HG03439 (cell line): Measurements from ENCODE around the gene RCE1.

Source experiments
- ATAC-seq: cut with Tn5 transposase; IDR thresholded peaks from one replicate; pipeline ENCODE4 v1.9.1; 2021; ENCODE audit warnings: mild to moderate bottlenecking, moderate library complexity; ENCODE audit not compliant: unreplicated experiment

The RCE1 gene

DNA sequence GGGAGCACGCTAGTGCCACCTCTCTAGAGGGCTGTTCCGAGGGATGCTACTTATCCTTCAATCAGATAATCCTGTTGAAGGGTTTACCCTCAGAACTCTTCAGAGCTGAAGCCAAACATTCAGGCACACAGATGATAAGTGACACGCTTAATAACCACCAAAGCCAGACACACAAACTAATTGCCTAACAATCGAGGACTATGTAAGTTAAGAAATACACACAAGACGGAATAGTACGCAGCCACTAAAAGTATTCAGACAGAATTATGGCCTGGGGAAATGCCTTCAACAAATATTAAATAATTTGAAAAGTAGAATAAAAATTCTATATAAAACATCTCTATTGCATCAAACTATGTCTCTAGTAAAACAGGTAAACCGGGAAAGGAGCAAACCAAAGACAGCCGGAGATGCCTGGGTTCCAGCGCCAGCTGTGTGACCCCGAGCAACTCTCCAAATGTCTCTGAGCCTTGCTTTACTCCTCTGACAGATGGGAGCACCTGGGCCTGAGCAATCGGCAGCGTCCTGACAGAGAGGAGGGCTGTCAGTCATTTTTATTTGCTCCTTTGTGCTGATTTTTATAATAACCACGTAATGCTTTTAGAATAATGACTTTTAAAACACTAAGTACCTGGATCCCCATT lies 25.0 kb downstream of the RCE1 start:
- peak; percentile 4 for ATAC-seq

DNA sequence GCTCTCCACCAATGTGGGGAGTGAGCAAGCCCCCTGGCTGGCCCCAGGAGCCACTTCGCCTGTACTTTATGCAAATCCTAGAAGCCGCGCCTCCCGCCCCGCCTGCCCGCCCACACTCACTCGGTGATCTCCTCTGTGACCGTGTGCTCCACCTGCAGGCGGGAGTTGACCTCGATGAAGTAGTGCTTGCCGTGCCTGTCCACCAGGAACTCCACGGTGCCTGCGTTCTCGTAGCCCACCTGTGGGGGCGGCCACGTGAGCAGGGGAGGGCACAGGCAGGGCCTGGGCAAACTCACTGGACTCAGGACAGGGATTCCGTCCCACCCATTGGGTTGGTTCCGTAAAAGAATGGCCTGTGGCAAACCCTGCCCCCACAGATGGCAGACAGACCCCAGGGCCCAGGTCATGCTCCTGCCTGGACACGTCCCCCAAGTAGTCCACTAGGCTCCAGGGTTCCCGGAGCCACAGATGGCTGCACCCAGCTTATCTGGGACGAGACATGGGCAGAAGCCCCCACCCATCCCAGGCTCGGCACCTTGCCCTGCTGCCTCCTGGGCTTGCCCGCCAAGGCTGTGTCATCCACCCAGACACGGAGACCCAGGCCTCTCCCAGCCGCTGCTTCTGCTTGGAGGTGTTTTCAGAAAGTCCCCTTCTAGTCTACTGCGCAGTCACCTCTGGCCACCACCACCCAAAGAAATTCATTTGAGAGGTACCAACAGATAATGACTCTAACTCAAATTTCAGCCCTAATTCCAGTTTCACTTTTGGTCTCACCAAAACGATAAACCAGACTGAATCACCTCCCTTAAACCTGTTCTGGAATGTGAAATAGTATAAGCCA lies 25.7 kb downstream of the RCE1 start:
- ATAC-seq = peak; percentile 74

DNA sequence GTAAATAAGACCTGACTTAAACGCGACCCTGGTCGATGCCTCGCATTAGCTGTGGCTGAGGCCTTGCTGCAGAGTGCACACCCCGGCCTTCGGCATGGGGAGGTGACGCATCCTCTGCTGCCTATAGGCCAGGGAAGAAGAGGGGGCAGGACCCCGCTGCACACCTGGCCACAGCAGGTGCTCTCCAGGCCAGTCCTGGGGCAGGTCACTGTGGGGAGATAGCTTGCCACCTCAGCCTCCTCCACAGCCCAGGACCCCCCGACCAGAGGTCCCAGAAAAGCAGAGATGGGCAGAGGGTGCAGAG lies 26.3 kb downstream of the RCE1 start:
- no peak for ATAC-seq

DNA sequence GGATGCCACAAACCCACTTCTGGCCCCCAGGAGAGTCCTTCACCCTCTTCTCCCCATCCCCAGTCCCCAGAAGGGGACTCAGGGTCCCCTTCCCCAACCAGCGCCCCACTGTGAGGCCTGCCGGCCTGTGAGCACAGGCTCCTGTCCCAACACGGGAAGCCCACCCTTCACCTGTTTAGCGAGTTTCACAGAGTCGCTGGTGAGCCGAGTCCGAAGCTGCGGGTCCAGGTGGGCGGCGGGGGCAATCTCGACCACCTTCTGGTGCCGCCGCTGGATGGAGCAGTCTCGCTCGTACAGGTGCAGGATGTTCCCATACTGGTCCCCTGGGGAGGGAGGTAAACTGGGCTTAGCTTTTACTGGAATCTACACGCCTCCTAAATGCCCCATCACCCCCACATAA lies 26.9 kb downstream of the RCE1 start:
- no peak for ATAC-seq

DNA sequence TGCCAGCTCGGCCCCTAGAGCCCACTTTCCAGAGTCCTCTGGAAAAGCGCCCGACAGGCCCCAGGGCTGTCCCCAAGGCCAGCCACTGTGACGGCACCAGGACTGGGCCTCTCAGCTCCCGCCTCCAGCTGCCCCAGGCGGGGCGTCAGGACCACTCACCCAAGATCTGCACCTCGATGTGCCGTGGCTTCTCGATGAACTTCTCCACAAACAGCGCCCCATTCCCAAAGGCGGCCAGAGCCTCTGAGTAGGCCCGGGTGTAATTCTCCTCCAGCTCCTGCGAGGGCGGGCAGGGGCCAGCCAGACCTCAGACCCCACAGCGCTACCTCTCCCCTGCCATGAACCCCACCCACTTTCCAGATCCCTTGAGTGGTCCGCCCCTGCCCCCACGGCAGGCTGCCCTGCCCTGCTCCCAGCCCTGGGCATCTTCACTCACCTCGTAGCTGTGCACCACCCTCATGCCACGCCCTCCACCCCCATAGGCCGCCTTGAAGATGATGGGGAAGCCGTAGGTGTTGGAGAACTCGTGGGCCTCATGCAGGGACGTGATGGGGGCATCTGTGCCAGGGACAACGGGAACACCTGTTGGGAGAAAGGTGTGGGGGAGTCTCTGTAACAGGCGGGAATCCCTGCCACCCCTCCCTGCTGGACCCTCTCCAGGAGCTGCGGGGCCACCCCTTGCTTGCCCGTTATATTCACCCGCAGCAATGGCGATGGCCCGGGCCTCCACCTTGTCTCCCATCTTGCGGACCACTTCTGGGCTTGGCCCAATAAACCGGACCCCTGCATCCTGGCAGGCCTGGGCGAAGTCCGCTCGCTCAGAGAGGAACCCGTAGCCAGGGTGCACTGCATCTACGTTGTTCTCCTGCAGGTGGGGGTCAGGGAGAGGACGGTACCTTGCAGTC lies 27.6 kb downstream of the RCE1 start:
- no peak for ATAC-seq

DNA sequence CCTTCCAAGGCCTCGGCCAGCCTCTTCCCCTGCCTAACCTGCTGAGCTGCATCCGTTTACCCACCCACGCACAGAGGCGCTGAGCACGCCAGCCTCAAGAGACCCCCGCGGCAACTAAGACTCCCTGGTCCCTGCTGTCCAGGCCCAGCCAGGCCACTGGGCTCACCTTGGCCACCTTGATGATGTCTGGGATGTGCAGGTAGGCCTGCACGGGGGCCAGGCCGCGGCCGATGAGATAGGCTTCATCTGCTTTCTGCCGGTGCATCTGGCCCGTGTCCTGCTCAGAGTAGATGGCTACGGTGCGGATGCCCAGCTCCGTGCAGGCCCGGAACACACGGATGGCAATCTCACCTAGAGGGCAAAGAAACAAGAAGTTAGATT lies 28.3 kb downstream of the RCE1 start:
- no peak for ATAC-seq

DNA sequence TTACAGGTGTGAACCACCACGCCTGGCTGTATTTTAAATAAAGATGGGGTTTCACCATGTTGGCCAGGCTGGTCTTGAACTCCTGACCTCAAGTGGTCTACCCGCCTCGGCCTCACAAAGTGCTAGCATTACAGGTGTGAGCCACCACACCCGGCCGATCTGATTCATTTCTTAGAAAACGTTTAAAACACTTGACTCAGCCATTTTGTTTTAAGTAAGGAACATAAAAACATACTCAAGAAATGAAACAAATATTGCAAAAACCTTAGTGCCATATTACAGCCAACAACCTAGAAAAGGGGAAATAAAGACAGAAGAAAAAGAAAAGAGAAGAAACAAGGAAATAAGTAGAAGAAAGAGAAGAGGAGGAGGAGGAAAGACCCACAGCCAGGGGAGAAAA lies 31.0 kb downstream of the RCE1 start:
- no peak for ATAC-seq

DNA sequence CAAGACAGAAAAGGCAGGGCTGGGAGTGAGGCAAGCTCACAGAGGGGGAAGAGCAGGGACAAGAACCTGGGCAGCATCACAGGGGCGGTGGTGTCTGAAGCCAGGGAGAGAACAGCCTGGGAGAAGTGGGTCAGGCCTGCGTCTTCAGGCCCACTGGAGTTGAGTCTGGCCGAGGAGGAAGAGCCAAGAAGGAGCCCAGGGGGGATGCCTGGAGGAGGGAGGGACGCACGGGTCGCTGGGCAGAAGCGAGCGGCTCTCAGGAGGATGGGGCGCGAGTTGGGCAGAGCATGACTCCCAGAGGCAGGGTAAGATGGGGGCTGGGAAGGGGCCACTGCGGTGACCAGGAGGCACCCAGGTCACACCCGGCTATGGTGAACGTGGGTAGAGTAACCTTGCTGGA lies 32.1 kb downstream of the RCE1 start:
- no peak for ATAC-seq

DNA sequence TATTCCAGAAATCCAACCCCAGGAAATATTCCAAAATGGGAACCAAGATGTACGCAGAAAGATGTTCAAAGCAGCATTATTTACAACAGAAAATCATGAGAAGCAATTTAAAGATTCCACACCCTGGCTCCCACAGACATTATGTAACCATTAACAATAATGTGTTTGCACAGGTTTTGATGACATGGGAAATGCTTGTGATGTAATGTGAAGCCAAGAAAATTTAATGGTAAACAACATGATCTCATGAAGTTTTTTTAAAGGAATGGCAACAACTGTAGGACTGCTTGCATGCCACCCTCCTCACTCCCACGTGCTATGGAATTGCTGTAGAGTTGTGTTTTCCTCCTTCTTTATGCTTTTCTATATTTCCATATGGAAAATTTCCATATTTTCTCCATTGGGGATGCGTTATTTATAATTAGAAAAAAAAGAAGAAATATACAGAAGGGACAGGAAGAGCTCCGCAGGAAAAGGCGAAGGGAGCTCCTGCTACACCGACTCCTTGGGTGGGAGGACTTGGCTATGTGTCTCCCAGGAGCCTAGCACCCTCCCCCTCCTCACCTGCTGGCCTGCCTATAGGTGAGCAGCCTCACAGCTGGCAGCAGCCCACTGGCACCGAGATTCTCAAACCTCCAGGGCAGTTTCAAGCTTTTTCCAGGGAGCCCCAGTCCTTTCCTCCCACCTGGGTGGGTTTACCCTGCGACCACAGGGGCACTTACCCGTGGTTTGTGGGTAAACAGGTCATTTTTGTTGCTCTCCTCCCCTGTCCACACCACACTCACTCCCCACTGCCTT lies 34.5 kb downstream of the RCE1 start:
- ATAC-seq = no peak

DNA sequence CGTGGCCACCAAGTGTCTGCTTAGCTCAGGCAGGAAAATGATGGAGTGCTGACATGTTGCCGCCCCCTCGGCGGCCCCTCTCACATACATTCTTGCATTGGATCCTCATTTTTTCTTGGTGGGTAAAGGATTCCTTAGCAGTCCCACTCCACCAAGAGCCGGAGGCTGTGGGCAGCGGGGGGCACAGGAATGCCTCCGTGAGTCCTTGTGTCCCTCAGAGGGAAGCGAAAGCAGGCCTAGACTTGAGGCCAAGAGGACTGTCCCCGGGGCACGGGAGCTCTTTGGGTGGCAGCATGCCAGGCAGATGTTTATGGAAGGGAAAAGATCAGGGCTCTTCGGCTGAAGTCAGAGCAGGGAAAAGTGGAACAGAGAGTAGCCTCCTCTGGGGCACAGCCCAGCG lies 35.2 kb downstream of the RCE1 start:
- no peak for ATAC-seq

DNA sequence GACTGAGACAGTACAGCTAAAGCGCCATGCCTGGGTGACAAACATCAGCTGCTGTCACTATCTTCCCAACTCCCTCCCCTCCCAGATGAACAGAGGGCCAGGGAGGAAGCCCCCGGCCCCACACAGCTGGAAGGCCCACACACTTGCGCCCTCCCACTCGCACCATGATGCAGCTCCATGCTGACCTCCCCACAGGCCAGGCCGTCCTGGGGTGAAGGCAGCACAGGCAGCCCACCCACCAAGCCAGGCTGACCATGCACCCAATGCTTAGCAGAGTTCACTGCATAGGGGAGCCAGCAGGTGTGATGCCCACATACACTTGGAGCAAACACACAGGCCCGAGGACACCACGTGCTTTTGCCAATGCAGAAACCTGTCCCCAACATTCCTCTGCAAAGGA lies 35.8 kb downstream of the RCE1 start:
- no peak for ATAC-seq

DNA sequence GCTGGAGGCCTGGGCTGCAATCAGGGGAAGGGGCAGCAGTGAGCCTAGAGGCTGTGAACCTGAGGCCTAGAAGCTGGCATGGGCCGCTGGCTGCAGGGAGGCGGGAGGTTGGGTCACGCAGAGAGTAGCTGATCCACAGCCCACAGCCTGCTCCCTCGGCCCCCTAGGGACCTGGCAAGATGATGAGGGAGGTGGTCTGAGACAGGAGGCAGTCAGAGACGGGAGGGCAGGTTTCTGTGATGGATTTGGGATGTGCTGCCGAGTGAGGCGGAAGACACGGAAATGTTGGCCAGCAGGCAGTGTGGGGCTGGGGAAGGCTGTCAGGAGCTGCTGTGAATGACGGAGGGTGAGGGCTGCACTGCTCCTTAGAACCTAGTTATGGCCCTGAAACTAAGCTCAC lies 36.3 kb downstream of the RCE1 start:
- ATAC-seq = no peak

DNA sequence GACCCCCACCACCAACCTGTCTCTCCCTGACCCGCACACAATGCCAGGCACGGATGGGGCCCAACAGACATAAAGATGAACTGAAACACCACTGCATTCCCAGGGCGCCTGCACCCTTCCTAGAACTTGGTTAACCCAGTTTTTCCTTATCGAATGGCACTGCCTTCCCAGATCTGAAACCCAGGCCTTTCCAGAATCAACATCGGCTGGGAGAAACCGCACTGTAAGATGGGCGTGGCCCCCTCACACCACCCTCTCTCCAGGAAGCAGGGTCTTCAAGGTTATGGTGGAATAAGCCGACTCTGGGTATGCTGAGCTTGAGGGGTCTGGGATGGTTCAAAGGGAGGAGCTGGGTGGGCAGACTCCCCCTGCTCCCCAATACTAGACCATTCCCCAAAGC lies 36.8 kb downstream of the RCE1 start:
- no peak for ATAC-seq

DNA sequence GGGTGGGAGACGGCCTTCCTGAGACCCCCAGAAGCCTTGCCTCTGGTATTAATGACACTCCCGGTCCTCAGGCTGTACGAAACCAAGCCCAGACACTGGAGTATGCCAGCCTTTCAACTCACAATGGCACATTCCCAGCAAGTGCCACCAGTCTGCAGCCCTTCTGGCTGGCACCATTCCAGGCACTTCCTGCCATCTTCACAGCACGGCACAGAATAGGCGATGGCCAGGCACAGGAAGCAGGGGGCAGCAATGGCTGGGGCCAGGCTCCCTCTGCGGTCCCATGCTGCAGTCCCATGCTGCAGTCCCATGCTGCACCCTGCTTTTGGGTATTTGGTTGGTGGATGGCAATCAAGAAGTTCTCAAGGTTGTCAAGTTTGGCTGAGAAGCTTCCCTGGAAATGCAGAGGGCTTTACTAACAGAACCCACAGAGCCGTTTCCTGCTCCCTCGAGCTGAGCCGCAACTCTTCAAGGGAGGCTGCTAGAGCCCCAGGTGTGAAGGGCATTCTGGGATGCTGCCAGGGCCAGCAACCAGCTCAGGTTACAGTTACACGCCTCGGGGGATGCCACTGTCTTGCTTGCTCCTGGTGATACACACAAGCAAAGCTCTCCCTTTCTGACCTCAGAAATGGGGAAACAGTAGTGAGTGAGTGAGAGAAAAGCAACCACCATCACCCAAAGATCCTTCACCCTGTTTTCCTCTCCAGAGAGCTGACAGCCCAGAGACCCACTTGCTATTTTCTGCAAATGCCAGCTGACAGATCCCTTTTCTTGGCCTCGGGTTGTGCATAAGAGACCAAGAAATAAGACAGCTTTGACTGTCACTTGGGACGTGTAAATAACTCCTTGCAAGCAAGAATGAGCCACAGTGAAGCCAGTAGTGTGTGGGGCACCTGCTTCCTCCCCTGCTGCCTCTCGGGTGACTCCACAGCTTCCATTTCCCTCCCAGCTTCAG lies 37.5 kb downstream of the RCE1 start:
- no peak for ATAC-seq

DNA sequence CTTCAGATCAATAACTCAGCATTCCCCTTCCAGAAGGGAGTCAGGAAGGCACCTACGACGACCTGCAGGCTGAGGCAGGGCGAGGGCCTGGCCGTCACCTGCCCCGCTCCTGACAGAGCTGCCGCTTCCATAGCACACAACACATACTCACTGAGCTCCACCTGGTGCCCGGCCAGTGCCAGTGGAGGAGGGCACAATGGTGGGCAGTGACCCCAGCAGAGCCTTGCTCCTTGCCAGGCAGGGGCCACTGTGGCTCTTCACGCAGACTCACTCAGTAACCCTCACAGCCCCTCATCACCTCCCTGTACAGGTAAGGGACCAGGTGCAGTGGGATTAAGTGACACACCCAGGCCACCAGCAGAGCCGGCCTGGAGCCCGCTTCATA lies 38.2 kb downstream of the RCE1 start:
- ATAC-seq = no peak

DNA sequence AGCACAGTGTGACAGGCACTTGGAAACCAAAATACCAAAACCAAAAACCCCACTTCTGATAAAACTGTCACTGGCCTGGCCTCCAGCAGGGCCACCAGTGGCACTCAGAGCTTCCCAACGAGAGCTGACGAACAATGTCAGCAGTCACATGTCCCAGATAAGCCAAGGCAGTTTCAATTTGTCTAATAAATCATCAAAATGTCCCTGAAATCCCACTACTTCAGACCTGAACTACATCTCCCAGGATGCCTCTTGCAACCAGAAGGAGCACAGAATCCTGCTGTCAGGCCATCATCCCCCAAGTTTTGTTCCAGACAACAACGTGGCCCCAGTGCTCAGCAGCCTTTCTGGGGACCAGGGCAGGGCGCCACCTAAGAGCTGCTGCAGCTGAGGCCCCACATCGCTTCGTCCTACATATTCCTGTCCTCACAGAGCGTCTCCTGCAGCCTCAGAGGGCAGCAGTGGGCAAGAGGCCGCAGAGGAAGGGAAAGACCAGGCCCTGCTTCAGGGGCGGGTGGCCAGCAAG lies 38.7 kb downstream of the RCE1 start:
- no peak for ATAC-seq

DNA sequence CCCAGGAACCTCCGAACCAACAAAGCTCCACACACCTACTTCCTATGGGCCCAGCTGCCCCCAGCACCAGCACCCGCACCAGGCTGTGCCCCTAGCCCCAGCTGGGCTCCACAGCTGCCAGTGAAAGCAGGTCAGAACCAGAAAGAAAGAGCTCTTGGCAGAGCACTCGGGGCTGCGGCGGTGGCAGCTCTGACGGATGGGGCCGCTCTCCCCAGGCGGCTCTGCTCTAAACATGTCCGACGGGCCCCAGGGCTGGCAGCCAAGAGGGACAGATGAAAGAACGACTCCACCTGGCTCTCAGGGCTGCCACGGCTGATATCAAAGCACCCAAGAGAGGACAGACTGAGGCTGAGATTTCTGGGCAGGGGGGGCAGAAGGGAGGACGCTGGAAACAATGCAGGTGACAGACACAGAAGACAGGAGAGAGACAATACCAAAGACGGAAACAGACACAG lies 39.3 kb downstream of the RCE1 start:
- ATAC-seq = no peak

DNA sequence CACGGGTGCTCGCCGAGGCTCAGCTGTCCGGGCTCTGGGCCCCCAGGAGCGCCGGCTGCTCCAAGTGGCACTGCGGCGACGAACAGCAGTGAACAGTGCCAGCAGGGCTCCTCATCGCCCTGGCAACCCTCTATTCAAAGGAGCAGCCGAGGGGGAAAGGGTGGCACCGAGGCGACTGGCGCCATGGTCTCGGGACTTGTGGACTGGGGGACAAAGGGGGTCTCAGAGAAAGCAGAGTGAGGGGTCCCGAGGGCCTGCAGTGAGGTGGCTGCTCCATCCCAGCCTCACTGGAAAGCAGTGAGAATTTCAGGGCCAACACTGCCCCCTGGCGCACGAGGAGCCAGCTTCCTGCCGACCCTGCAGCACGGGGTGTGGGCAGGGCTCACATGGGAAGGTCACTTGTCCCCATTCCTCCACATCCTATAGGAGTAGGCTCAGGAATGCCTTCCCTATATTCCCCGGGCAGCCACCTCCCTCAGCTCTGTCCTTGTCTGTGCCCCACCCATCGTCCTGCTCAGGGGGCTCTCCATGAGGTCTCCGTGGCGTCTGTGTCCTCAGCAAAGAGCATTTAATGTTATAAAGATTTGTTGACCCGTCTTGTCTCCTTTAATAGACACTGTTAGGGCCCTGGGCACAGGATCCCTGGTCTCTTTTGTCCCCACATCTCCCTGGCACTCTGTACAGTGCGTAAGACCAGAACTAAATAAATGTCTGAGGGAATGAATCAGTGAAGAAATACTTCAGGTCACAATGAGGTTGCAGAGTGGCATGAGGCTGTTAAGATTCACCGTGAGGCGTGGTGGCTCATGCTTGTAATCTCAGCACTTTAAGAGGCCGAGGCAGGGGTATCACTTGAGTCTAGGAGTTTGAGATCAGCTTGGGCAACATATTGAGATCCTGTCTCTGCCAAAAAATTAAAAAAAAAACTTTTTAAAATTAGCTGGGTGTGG lies 40.0 kb downstream of the RCE1 start:
- ATAC-seq = no peak

DNA sequence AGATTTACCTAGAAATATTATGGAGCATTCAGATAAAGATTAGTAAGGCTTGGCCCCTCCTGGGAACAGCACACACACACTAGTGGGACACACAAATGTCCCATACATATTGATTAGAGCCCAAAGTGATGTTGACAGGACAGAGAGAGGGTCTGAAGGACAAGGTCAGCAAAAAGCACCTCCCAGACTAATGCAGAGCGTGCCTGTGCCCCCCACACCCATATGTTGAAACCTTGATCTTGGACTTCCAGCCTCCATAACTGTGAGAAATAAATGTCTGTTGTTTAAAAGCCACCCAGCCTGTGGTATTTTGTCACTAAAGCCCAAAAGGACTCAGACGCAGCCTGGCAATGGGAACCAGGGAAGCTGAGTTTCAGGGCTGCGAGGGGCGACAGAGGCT lies 41.2 kb downstream of the RCE1 start:
- ATAC-seq = no peak
